CD4-positive, alpha-beta memory T cell (primary cell): ENCODE measurements around the gene UBP1. TPM values are rescaled to one million over a fixed set of nuclear protein-coding genes. Genes with fewer than 3 reads are reported as not detected.
"Not testable (repeated sequence)": the region's sequence is repeated elsewhere in the genome, so short reads cannot be mapped to it uniquely, and the experiment has no call there.

Source experiments
- CTCF ChIA-PET: fragments of 350-600 bp; sonication (Branson Sonifier 250); formaldehyde crosslinking; loops from one replicate; lab custom pipeline; 2021; ENCODE audit warnings: inconsistent platforms; ENCODE audit not compliant: partially characterized antibody; lab: Charles Lee
- POLR2A ChIA-PET: fragments of 350-600 bp; sonication (Branson Sonifier 250); formaldehyde crosslinking; loops from one replicate; lab custom pipeline; 2021; ENCODE audit not compliant: partially characterized antibody; lab: Charles Lee
- DNase-seq, 5 donors: peaks; one replicate each; pipeline versions ENCODE4 v3.0.0 to v3.0.0-alpha.2; 2020 to 2022; ENCODE audit warnings: mixed read lengths in 1 of 5
- H3K27ac ChIP-seq: one replicate; pipeline ENCODE4 v1.7.0; 2013; ENCODE audit warnings: low read depth, low read length
- H3K27me3 ChIP-seq: 2 replicates; pipeline ENCODE4 v1.7.0; 2013; ENCODE audit warnings: mild to moderate bottlenecking, low read length, moderate library complexity; ENCODE audit not compliant: insufficient read depth
- H3K36me3 ChIP-seq: 2 replicates; pipeline ENCODE4 v1.7.0; 2013; ENCODE audit warnings: mild to moderate bottlenecking, low read length, moderate library complexity; ENCODE audit not compliant: insufficient read depth
- H3K4me1 ChIP-seq: 2 replicates; pipeline ENCODE4 v1.7.0; 2013; ENCODE audit warnings: mild to moderate bottlenecking, low read length, moderate library complexity; ENCODE audit not compliant: insufficient read depth
- H3K4me3 ChIP-seq, 2 donors: one replicate each; pipeline ENCODE4 v1.7.0; 2013; ENCODE audit warnings: low read length in 2 of 2, mild to moderate bottlenecking in 1 of 2
- H3K9me3 ChIP-seq, 2 donors: one replicate each; pipeline ENCODE4 v1.7.0; 2013; ENCODE audit warnings: low read length in 2 of 2, control low read depth in 1 of 2; ENCODE audit not compliant: control insufficient read depth in 1 of 2
- H3K27ac Mint-ChIP-seq, 7 donors: one replicate each; pipeline ENCODE4 v1.8.0; 2020 to 2021; ENCODE audit warnings: mixed read lengths in 7 of 7, mild to moderate bottlenecking in 6 of 7, inconsistent platforms in 3 of 7, moderate library complexity in 3 of 7
- H3K27me3 Mint-ChIP-seq, 2 donors: one replicate each; pipeline ENCODE4 v1.8.0; 2020 to 2021; ENCODE audit warnings: mixed read lengths in 2 of 2
- H3K36me3 Mint-ChIP-seq, 2 donors: one replicate each; pipeline ENCODE4 v1.8.0; 2020 to 2021; ENCODE audit warnings: mixed read lengths in 2 of 2, inconsistent platforms in 1 of 2, mild to moderate bottlenecking in 1 of 2
- H3K4me1 Mint-ChIP-seq, 4 donors: one replicate each; pipeline ENCODE4 v1.8.0; 2020 to 2021; ENCODE audit warnings: mixed read lengths in 4 of 4, mild to moderate bottlenecking in 1 of 4
- H3K4me3 Mint-ChIP-seq, 8 donors: one replicate each; pipeline ENCODE4 v1.8.0; 2020 to 2021; ENCODE audit warnings: mixed read lengths in 8 of 8, mild to moderate bottlenecking in 7 of 8, moderate library complexity in 6 of 8, inconsistent platforms in 3 of 8
- H3K9me3 Mint-ChIP-seq, 8 donors: one replicate each; pipeline ENCODE4 v1.8.0; 2020 to 2021; ENCODE audit warnings: mixed read lengths in 8 of 8, mild to moderate bottlenecking in 5 of 8, inconsistent platforms in 3 of 8, moderate library complexity in 1 of 8
- intact Hi-C: fragments of 100-400 bp; cut with micrococcal nuclease; formaldehyde crosslinking; loops from one replicate; pipeline ENCODE4 v1.15.1; 2023
- polyA plus RNA-seq, 2 donors: library from polyadenylated mRNA; unstranded; fragments of 300-500 nt; fragmentation: Illumina TruSeq; gene quantifications; one replicate each; pipeline ENCODE4 v1.2.3, GENCODE V29; 2021
- total RNA-seq, 2 experiments: library from RNA; stranded (reverse); gene quantifications; one replicate each; pipeline ENCODE4 v1.2.3, GENCODE V29; 2021

The UBP1 gene
- total and polyA plus RNA-seq, 4 experiments from 2014 or later = 7.0 to 94.1 (median 53.2) TPM

DNA sequence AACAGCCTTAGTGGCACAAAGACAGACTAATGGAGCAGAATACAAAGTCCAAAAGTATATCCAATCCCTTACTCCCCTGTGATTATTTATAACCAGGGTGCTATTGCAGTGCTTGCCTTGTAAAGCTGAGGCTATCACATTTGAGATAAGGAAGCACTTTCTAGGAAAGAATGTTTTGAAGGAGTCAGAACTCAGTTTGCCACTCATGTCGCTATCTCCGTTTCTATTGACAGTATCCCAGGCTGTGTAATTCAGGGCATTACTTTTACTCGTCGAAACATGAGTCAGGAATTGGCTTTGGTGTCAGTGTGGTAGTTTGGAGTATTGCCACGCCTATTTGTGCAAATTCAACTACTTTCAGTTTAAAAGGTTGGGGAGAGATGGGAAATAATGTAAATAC, 84.6 kb downstream of the UBP1 start:
- H3K27ac ChIP-seq = no peak overlapping the region
- intact Hi-C loops = no loop called here
- ChIA-PET POLR2A (no interaction called here), CTCF (no interaction called here)
- DNase-seq = no peak
- H3K27ac Mint-ChIP-seq = no peak overlapping the region
- H3K36me3 Mint-ChIP-seq = no peaks in the 10 kb centered on the region
- H3K36me3 ChIP-seq = no peaks in the 10 kb centered on the region
- no peaks in the 10 kb centered on the region for H3K4me1 ChIP-seq
- peaks cover 0 to 1% (median 0%) of the 10 kb centered on the region in 4 donors for H3K4me1 Mint-ChIP-seq
- no peaks in the 10 kb centered on the region for H3K9me3 ChIP-seq
- no peak overlapping the region for H3K4me3 ChIP-seq
- H3K4me3 Mint-ChIP-seq = no peak overlapping the region
- H3K27me3 ChIP-seq = no peaks in the 10 kb centered on the region
- peaks cover 0 to 2% (median 0%) of the 10 kb centered on the region in 8 donors for H3K9me3 Mint-ChIP-seq
- H3K27me3 Mint-ChIP-seq = peaks cover 6 to 20% of the 10 kb centered on the region in 2 donors

DNA sequence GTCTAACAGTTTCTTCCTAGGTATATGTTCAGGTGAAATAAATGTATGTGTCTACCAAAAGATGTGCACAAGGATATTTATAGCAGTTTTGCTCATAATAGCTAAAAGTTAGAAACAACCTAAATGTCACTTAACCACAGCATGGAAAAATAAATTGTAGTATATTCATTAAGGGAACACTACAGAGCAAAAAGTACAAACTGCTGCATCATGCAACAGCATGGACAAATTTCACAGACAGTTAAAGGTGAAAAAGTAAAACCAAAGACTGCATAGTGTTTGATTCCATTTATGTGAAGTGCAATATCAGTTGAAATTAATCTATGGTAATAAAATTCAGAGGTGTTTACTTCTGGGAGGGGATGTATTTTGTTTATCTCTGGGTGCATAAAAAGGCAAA, 100.4 kb downstream of the UBP1 start:
- intact Hi-C loops = no loop called here
- Mint-ChIP-seq H3K9me3 (peaks cover 0 to 7% (median 2%) of the 10 kb centered on the region in 8 donors), H3K4me1 (no peaks in the 10 kb centered on the region), H3K4me3 (no peak overlapping the region), H3K27me3 (peaks cover 0 to 6% of the 10 kb centered on the region in 2 donors), H3K36me3 (no peaks in the 10 kb centered on the region), H3K27ac (no peak overlapping the region)
- CTCF ChIA-PET = no interaction called here
- Histone ChIP-seq H3K36me3 (no peaks in the 10 kb centered on the region), H3K9me3 (no peaks in the 10 kb centered on the region), H3K4me3 (no peak overlapping the region), H3K27me3 (no peaks in the 10 kb centered on the region), H3K4me1 (no peaks in the 10 kb centered on the region), H3K27ac (no peak overlapping the region)
- DNase-seq = no peak
- POLR2A ChIA-PET = no interaction called here

DNA sequence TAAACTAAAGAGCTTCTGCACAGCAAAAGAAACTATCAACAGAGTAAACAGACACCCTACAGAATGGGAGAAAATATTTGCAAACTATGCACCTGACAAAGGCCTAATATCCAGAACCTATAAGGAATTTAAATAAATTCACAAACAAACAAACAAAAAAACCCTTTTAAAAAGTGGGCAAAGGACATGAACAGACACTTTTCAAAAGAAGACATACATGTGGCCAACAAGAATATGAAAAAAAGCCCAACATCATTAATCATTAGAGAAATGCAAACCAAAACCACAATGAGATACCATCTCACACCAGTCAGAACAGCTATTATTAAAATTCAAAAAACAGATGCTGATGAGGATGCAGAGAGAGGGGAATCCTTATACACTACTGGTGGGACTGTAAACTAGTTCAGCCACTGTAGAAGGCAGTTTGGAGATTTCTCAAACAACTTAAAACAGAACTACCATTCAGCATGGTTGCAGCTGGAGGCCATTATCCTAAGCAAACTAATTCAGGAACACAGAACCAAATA, 101.2 kb downstream of the UBP1 start:
- H3K4me1 ChIP-seq, H3K36me3 Mint-ChIP-seq: not testable (repeated sequence)

More for the DNA sequence above, 101.2 kb downstream of the UBP1 start:
- H3K4me1 Mint-ChIP-seq, H3K27me3 ChIP-seq, POLR2A ChIA-PET, H3K9me3 ChIP-seq, H3K27ac Mint-ChIP-seq, DNase-seq, H3K27me3 Mint-ChIP-seq, H3K4me3 Mint-ChIP-seq, CTCF ChIA-PET, intact Hi-C loops, H3K36me3 ChIP-seq, H3K4me3 ChIP-seq, H3K27ac ChIP-seq: not testable (repeated sequence)
- peaks cover 4 to 14% (median 9%) of the 10 kb centered on the region in 8 donors for H3K9me3 Mint-ChIP-seq

Other genes with a start within 250 kb of the UBP1 start
- gene SUSD5, start 221.6 kb downstream of the UBP1 start, total RNA-seq = not detected
- gene SUSD5, start 221.6 kb downstream of the UBP1 start, polyA plus RNA-seq = under 1 TPM in 1 of 2 donors, not detected in 1; 0.21 TPM
- not detected for gene FBXL2, start 163.0 kb downstream of the UBP1 start, total RNA-seq
- gene FBXL2, start 163.0 kb downstream of the UBP1 start, polyA plus RNA-seq = under 1 TPM in 1 of 2 donors, not detected in 1; 0.29 TPM